Mucosa of gallbladder (tissue), 1 donor: Measurements from ENCODE around the gene NUTM2D. TPM values are rescaled to one million over a fixed set of nuclear protein-coding genes. Genes with fewer than 3 reads are reported as not detected.
"Not testable (repeated sequence)": the region's sequence is repeated elsewhere in the genome, so short reads cannot be mapped to it uniquely, and the experiment has no call there.

Experiments used
- DNase-seq: peaks from one replicate; pipeline ENCODE4 v3.0.0-alpha.2; 2020; ENCODE audit warnings: low spot score
- total RNA-seq: library from RNA; stranded (reverse); gene quantifications from one replicate; pipeline ENCODE4 v1.2.1, GENCODE V29; 2021
- donor health status: DM: no; HTN: no; CAD: no.

NUTM2D gene
- total RNA-seq, 1 donor from 2014 or later: 7.2 TPM

- DNase-seq: not testable (repeated sequence)
Measured at GRCh38 chr10:87379115-87379514, 21.6 kb downstream of the NUTM2D start.

DNA sequence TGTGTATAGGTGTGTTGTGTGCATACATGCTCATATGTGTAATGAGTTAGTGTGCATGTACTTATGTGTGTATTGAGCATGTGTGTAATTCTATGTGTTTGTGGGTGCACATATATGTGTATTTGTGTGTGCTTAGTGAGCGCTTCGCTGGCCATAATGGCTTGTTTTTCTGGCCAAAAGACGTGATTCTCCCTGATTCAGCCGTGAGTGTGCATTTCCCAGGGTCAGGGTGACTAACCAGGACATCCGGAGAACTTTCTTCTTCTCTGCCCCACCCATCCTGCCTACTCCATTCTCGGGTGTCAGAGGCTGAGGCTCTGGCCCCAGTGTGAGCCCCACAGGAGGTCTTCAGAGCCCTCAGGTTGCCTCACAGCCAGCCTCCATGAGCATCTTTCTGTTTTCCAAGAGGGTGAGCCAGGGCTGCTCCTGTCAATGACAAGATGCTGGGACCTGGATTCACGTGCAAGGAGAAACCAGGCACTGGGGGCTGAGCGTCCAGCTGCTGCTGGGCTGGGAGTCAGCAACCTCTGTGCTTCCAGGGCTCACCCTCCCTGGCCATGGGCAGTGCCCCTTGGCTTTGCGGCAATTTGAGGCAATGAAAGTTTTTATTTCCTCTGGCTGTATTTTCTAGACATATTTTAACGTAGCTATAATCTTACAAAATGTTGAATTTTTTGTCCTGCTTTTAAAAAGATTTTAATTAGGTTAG, 25.8 kb downstream of the NUTM2D start:
- not testable (repeated sequence) for DNase-seq

- not testable (repeated sequence) for DNase-seq
Measured at GRCh38 chr10:87384283-87384682, 26.7 kb downstream of the NUTM2D start.

- DNase-seq: not testable (repeated sequence)
Measured at GRCh38 chr10:87385762-87386360, 28.3 kb downstream of the NUTM2D start.

DNA sequence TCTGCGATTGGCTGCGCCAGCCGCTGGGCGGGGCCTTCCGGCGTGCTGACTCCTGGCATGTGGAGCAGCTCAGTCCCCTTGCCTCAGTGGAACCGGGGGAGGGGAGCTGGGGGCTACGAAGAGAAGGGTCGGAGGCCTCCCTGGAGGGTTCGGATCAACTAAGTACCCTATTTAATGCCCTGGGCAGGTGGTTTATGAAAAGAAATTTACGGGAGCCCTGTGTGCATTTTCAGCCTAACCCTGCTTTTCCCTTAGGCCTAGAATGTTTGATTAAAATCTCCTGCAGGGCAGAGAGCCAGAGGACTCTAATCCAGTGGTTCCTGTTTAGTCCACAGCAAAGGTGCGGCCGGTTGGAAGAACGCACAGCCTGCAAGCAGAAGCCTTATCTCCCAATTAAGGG, 33.8 kb downstream of the NUTM2D start:
- not testable (repeated sequence) for DNase-seq

DNA sequence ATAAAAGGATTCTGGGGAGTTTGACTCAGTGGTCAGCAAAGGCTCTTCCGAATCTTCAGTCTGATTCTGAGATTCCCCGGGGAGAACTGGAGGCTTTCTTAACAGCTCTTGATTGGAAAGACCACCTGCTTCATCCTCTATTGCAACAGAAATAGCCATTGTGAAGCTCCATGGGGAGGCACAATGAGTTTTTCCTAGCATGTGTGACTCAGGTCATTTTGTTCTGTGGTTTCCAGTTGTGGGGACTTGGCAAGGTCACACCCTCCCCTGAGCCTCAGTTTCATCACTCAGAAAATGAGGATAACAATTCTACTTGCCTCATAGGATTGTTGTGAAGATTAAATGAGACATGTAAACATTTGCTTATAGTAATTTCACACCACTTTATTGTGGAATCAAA, 38.7 kb downstream of the NUTM2D start:
- not testable (repeated sequence) for DNase-seq

DNA sequence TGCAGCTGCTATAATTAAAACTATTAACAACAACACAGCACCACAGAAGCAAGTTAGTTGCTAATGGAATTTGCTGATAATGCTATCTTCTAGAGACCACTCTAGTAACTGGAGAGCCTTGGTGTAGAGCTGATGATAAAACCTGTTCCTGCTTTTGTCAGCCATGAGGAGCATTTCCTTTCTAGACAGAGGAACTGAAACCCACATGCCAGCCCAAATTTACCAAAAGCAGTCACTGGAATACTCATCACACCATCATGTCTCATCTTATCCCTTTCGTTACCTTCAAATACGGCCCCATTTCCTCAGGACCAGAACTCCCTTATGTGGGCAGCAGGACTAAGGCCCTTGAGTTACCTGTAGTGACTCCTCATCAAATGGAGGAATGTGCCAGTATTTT, 40.9 kb downstream of the NUTM2D start:
- not testable (repeated sequence) for DNase-seq

GRCh38 chr10:87407516-87408467, 50.2 kb downstream of the NUTM2D start:
- DNase-seq: not testable (repeated sequence)

GRCh38 chr10:87413921-87414320, 56.4 kb downstream of the NUTM2D start:
- not testable (repeated sequence) for DNase-seq

Other genes starting within 250 kb of the NUTM2D start
- 0.58 TPM for gene NUTM2A, start 132.3 kb upstream of the NUTM2D start, total RNA-seq
- 24.0 TPM for gene MINPP1, start 147.1 kb downstream of the NUTM2D start, total RNA-seq